Measurements from ENCODE around the gene KRT9.

DNA sequence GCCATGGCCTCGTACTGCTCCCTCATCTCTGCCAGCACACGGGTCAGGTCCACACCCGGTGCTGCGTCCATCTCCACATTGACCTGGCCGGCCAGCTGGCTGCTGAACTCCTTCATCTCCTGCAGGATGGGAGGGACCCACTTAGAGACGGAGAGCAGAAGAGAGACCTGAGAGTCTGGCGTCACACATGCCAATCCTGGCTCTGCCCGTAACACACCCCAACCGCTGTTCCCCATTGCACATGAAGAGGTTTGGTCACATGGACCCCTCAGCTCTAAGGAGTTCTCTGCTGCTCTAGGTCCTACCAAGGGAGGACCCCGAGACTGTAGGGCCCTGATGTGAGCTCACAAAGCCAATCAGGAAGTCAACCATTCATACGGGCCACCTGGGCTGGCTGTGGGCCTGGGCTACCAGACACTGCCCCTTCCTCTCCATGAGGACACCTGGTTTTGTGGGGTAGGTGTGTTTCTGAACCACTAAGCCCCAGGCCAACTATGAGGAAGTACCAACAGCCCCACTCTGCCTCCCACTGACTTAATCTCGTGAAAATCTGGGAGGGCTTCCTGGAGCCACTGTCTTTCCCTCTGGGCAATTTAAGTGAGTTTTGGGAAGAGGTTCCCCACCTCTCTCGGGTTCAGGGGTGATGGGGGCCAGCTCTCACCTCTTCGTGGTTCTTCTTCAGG is 55.6 kb downstream of the KRT9 start:
- TF ChIP-seq, protein P1, sequence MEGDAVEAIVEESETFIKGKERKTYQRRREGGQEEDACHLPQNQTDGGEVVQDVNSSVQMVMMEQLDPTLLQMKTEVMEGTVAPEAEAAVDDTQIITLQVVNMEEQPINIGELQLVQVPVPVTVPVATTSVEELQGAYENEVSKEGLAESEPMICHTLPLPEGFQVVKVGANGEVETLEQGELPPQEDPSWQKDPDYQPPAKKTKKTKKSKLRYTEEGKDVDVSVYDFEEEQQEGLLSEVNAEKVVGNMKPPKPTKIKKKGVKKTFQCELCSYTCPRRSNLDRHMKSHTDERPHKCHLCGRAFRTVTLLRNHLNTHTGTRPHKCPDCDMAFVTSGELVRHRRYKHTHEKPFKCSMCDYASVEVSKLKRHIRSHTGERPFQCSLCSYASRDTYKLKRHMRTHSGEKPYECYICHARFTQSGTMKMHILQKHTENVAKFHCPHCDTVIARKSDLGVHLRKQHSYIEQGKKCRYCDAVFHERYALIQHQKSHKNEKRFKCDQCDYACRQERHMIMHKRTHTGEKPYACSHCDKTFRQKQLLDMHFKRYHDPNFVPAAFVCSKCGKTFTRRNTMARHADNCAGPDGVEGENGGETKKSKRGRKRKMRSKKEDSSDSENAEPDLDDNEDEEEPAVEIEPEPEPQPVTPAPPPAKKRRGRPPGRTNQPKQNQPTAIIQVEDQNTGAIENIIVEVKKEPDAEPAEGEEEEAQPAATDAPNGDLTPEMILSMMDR (IDR thresholded peaks at IDR 0.05), result no peak
- TF ChIP-seq EP300 (IDR thresholded peaks at IDR 0.05) (no peak), RAD21 (conservative IDR thresholded peaks at IDR 0.05 in 1 of 2, IDR thresholded peaks at IDR 0.05 in 1 of 2) (no peak), POLR2A (IDR thresholded peaks at IDR 0.05; ENCODE audit: low read length) (no peak), JUNB (IDR thresholded peaks at IDR 0.05) (no peak)

Measured in A549 (cell line).